Lung (tissue), 12 donors: ENCODE measurements around the gene RTL9. TPM values are rescaled to one million over a fixed set of nuclear protein-coding genes. Genes with fewer than 3 reads are reported as not detected.

Experiments used
- ATAC-seq: fragments of 200-7000 bp; cut with Tn5 transposase; one replicate; pipeline ENCODE4 v1.9.1; 2020; ENCODE audit warnings: moderate number of reproducible peaks; ENCODE audit not compliant: insufficient read depth, low FRiP score
- DNase-seq, 3 donors: peaks; one replicate each; pipeline ENCODE4 v3.0.0-alpha.2; 2013 to 2017
- H3K27ac ChIP-seq, 2 donors: one replicate each; pipeline ENCODE4 v1.5.1; 2013; ENCODE audit warnings: mild to moderate bottlenecking in 2 of 2, moderate library complexity in 2 of 2, control low read depth in 1 of 2, inconsistent platforms in 1 of 2, low read depth in 1 of 2, low read length in 1 of 2
- H3K27me3 ChIP-seq, 3 donors: one replicate each; pipeline ENCODE4 v1.5.1; 2013; ENCODE audit warnings: low read length in 2 of 3; ENCODE audit not compliant: control insufficient read depth in 3 of 3, insufficient read depth in 3 of 3
- H3K36me3 ChIP-seq, 4 donors: one replicate each; pipeline ENCODE4 v1.5.1; 2013; ENCODE audit warnings: low read length in 4 of 4, mild to moderate bottlenecking in 1 of 4, moderate library complexity in 1 of 4; ENCODE audit not compliant: control insufficient read depth in 4 of 4, insufficient read depth in 4 of 4
- H3K4me1 ChIP-seq, 5 donors: one replicate each; pipeline ENCODE4 v1.5.1; 2013; ENCODE audit warnings: low read length in 5 of 5, mild to moderate bottlenecking in 2 of 5, moderate library complexity in 1 of 5; ENCODE audit not compliant: control insufficient read depth in 5 of 5, insufficient read depth in 5 of 5
- H3K4me3 ChIP-seq: one replicate; pipeline ENCODE4 v1.5.1; 2013; ENCODE audit warnings: mild to moderate bottlenecking, control low read depth, moderate library complexity
- H3K9ac ChIP-seq, 2 donors: one replicate each; pipeline ENCODE4 v1.5.1; 2013; ENCODE audit warnings: low read length in 2 of 2, control low read depth in 1 of 2; ENCODE audit not compliant: insufficient read depth in 1 of 2
- H3K9me3 ChIP-seq, 4 donors: one replicate each; pipeline ENCODE4 v1.5.1; 2013; ENCODE audit warnings: low read length in 3 of 4, mild to moderate bottlenecking in 1 of 4, moderate library complexity in 1 of 4; ENCODE audit not compliant: control insufficient read depth in 4 of 4, insufficient read depth in 3 of 4
- CTCF ChIP-seq: IDR thresholded peaks from 2 replicates; pipeline ENCODE4 v1.5.1; 2012; ENCODE audit warnings: mild to moderate bottlenecking; ENCODE audit errors: control extremely low read depth, extremely low read depth
- WGBS, 2 donors: extraction: QIAGEN DNeasy Blood & Tissue Kit; methylation state at CpG; one replicate each; pipeline ENCODE4 v1.1.7; 2013; 5-methylcytosine and 5-hydroxymethylcytosine counted together
- polyA plus RNA-seq, 2 donors: library from polyadenylated mRNA; stranded (reverse); fragments of 200-250 nt; gene quantifications; one replicate each; pipeline ENCODE4 v1.2.1, GENCODE V29; 2013
- total RNA-seq, 2 donors: library from RNA; depleted of rRNA in 1 of 2; stranded (reverse); fragments of >200 nt in 1 of 2; gene quantifications; one replicate each; pipeline ENCODE4 v1.2.1, GENCODE V29; 2014 to 2021
- donor health status: control.
- donor health status: control.
- donor health status: Bipolar disorder and iron deficiency.
- donor health status: healthy.
- donor health status: DM: yes; HTN: yes; CAD: no.

RTL9 gene
- total and polyA plus RNA-seq, 4 donors, result 0.02 to 0.34 (median 0.06) TPM

- ATAC-seq, result no peak
- Histone ChIP-seq H3K27ac (no peak overlapping the region), H3K9ac (no peak overlapping the region), H3K4me1 (no peaks in the 10 kb centered on the region), H3K36me3 (no peaks in the 10 kb centered on the region), H3K27me3 (peaks cover 0 to 20% (median 3%) of the 10 kb centered on the region in 3 donors), H3K9me3 (peaks cover 0 to 2% (median 0%) of the 10 kb centered on the region in 4 donors), H3K4me3 (no peak overlapping the region)
- no peak for DNase-seq
- TF ChIP-seq CTCF, result no peak
- WGBS, 2 donors, result 58 to 71% methylated on average over 2 of the region's 2 CpGs
Observed at GRCh38 chrX:110381216-110381615, 22.6 kb downstream of the RTL9 start.

GRCh38 chrX:110383414-110383813 is 24.8 kb downstream of the RTL9 start:
- TF ChIP-seq CTCF, result no peak
- Histone ChIP-seq H3K27me3 (peaks cover 0 to 9% (median 3%) of the 10 kb centered on the region in 3 donors), H3K4me3 (no peak overlapping the region), H3K27ac (no peak overlapping the region), H3K36me3 (no peaks in the 10 kb centered on the region), H3K9ac (no peak overlapping the region), H3K4me1 (no peaks in the 10 kb centered on the region), H3K9me3 (peaks cover 0 to 2% (median 0%) of the 10 kb centered on the region in 4 donors)
- WGBS, 2 donors, result 45 to 73% methylated on average over 2 of the region's 2 CpGs
- DNase-seq, result no peak
- ATAC-seq, result peak; percentile 41

- H3K27ac ChIP-seq, result no peak overlapping the region
- ATAC-seq (no peak), DNase-seq (no peak)
- no peak for TF ChIP-seq CTCF
- WGBS, 2 donors, result 72 to 100% methylated on average over 2 of the region's 2 CpGs
- no peaks in the 10 kb centered on the region for H3K4me1 ChIP-seq
- peaks cover 0 to 9% (median 4%) of the 10 kb centered on the region in 3 donors for H3K27me3 ChIP-seq
- H3K4me3 ChIP-seq, result no peak overlapping the region
- H3K36me3 ChIP-seq, result no peaks in the 10 kb centered on the region
- H3K9ac ChIP-seq, result no peak overlapping the region
- H3K9me3 ChIP-seq, result no peaks in the 10 kb centered on the region
Observed at GRCh38 chrX:110384490-110384889, 25.8 kb downstream of the RTL9 start.

- H3K27me3 ChIP-seq, result peaks cover 0 to 18% (median 16%) of the 10 kb centered on the region in 3 donors
- no peak for ATAC-seq
- no peaks in the 10 kb centered on the region for H3K36me3 ChIP-seq
- H3K9ac ChIP-seq, result no peak overlapping the region
- no peak overlapping the region for H3K27ac ChIP-seq
- no peak for TF ChIP-seq CTCF
- WGBS, 2 donors, result 46 to 79% methylated on average over 2 of the region's 2 CpGs
- no peak overlapping the region for H3K4me3 ChIP-seq
- no peaks in the 10 kb centered on the region for H3K4me1 ChIP-seq
- H3K9me3 ChIP-seq, result peaks cover 0 to 1% (median 0%) of the 10 kb centered on the region in 4 donors
- DNase-seq, result no peak
Observed at GRCh38 chrX:110389570-110389969, 30.9 kb downstream of the RTL9 start.
